OCI-LY1 (cell line): ENCODE measurements around the gene CNDP1.

Experiments used
- EZH2 ChIP-seq: fragments of 200-600 bp; sonication (generic), shearing (Covaris generic); IDR thresholded peaks from 2 replicates; pipeline ENCODE4 v1.8.0; 2017; ENCODE audit warnings: borderline replicate concordance, mixed run types, mild to moderate bottlenecking, antibody characterized with exemption, low read length, moderate library complexity, mixed read lengths
- TF ChIP-seq, protein P1 (sequence below): fragments of 200-600 bp; sonication (generic), shearing (Covaris generic); IDR thresholded peaks from 2 replicates; pipeline ENCODE4 v1.5.1; 2017; ENCODE audit warnings: mild to moderate bottlenecking, antibody characterized with exemption, low read length, moderate library complexity, mixed read lengths

DNA sequence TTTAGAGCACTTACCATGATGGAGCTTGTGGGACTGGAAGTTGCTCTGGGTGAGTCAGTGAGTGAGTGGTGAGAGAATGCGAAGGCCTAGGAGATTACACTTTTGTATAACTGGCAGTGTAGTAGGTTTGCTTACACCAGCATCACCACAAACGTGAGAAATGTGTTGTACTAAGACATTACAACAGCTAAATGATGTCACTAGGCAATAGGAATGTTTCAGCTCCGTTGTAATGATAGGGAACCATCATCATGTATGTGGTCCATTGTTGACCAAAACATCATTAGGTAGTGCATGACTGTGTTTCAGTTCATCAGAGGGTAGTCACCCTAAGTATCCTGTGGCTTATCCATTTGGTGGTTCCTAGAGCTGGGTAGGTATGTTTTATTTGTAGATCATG, 75.2 kb downstream of the CNDP1 start:
- TF ChIP-seq, protein P1, sequence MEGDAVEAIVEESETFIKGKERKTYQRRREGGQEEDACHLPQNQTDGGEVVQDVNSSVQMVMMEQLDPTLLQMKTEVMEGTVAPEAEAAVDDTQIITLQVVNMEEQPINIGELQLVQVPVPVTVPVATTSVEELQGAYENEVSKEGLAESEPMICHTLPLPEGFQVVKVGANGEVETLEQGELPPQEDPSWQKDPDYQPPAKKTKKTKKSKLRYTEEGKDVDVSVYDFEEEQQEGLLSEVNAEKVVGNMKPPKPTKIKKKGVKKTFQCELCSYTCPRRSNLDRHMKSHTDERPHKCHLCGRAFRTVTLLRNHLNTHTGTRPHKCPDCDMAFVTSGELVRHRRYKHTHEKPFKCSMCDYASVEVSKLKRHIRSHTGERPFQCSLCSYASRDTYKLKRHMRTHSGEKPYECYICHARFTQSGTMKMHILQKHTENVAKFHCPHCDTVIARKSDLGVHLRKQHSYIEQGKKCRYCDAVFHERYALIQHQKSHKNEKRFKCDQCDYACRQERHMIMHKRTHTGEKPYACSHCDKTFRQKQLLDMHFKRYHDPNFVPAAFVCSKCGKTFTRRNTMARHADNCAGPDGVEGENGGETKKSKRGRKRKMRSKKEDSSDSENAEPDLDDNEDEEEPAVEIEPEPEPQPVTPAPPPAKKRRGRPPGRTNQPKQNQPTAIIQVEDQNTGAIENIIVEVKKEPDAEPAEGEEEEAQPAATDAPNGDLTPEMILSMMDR = no peak
- no peak for TF ChIP-seq EZH2
